NCI-H510A (cell line): Measurements from ENCODE around the gene AJUBA.

Source experiments
- DNase-seq: peaks from one replicate; lab custom pipeline; 2025; lab: John Stamatoyannopoulos, UW

AJUBA gene

DNA sequence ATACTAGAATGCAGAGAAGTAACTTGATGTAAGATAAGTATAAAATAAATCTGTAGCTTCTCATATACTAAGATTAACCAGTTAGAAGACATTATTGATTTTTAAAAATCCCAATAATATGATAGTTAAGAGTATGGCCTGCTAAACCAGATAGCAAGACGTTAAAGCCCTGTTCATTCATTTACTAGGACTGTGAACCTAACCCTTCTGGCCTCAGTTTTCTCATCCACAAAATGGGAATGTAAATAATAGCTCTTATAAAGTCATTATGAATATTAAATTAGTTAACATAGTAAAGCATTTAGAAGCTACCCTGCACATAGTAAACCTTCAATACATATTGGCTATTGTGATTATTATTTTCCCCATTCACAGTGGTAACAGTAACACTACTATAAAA, 47.2 kb downstream of the AJUBA start:
- DNase-seq: no peak

- DNase-seq: no peak
These were observed 50.2 kb downstream of the AJUBA start for GRCh38 chr14:22932146-22932545.

- DNase-seq: no peak
These were observed 52.4 kb downstream of the AJUBA start for GRCh38 chr14:22929961-22930364.

DNA sequence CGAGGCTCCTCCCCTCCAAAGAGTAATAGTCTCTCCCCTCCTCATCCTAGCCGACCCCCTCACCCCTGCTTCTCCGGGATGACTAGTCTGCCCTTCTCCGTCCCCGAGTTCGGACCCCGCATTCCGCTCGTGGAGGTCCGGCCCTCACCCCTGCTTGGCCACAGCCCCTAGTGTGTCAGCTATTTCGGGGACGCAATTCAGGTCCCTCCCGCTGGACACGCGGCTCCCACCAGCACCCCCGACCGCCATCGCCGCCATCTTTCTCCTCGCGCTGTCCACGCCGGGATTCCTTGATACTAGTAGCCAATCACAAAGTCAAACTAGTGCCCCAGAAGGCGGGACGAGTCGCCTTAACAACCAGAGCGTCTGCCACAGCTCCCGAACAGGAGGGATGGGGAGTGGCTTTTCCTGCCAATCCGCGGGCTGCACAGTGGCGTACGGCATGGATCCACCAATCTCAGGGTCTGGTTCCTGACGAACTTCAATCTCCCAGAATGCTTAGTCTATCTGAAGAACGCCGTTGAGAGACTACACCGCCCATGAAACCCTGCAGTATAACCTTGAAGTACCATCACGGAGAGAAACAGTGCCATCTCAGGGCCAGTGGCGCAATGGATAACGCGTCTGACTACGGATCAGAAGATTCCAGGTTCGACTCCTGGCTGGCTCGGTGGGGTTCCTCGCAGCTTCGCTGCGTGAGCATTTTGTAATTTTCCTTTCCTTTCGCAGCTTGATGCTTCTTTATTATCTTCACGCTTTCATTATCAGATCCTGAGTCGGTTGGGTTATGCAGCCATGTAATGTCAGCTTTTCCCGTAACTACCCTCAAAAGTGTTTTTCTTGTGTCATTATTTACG, 53.0 kb downstream of the AJUBA start, which contains the start of gene PRMT5:
PRMT5 (minus strand) TSS at position 273 of the 857 bp plus-strand sequence; CDS start at position 258, 15 bp downstream.
- peak; percentile 95 for DNase-seq

DNA sequence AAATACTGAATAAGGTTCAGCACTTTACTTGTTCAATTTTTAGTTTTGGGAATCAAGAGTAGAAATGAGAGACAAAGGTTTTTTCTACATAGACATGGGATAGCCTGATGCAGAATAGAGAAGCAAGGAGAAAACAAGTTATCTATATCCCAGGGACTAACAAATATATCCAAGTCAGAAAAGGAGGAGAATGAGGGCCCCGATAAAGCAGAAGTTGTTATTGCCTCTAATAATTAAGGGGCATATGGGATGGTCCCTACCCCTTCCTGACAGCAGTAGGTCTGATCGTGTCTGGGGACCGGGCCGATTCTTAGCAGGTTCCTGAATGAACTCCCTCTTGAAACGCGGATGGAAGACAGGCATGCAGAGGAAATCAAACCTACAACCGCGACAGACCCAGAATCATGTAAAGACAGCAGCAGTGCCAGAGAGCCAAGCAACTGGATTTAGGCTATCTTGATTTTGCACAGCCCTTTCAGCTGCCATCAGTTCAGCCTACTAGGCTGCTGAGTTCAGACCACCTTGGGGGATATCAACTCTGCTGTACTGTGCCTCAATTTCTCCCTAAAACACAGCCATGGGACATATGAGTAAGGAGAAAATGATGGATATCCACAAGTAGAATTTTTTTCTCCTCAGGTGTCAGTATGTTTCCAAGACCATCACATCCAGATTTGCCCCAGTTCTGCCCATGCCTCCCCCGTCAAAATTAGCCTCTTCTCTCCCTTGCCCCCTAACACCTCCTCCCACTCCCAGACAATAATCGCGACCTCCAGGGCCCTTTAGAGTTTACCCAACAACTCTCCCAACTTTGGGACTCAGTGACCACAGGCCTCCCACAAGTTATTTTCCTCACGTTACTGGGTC, 53.9 kb downstream of the AJUBA start:
- DNase-seq: no peak

DNA sequence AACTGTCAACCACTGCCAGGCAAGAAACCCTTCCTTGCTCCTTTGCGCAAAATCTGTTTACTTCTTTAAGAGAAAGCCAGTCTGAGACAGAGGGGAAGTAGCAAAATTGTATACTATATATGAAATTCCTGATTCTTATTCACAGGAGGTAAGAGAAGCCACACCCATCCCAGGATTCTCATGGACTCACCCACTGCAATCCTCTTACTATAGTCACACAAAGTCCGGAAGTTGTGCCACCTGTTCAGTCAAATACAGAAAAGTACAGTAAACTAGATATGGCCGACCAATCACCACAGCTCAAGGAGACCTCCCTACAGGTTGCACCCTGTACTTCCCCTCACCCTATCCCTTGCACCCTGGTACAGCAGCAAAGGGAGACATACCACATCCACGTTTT, 56.0 kb downstream of the AJUBA start:
- DNase-seq: no peak

DNA sequence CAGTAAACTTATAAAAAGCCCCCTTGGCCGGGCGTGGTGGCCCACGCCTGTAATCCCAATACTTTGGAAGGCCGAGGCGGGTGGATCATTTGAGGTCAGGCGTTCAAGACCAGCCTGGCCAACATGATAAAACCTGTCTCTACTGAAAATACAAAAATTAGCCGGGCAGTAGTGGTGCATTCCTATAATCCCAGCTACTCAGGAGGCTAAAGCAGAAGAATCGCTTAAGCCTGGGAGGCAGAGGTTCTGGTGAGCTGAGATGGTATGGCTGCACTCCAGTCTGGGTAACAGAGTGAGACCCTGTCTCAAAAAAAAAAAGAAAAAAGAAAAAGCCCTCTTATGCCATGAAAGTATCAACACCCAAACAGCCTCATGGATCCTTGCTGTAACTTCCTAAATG, 56.8 kb downstream of the AJUBA start:
- DNase-seq: no peak

- DNase-seq: no peak
These were observed 58.6 kb downstream of the AJUBA start for GRCh38 chr14:22923746-22924145.

DNA sequence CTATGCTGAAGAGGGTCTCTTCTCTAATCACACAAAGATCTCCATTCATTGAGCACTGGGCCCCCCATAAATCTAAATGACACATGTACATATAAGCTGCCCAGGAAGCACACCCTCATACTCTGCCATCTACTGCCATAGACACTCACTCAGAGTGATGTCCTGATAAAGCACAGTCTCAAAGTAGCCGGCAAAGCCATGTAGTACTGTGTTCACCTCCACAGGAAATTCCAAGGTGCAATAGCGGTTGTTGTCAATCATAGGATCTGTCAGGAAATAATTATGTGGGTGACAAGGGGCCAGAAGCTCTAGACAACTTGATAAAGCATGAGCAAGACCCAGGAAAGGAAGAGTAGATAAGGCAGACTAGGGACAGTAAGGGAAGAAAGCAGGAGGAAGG, 60.1 kb downstream of the AJUBA start:
- DNase-seq: no peak
